ENCODE data around the gene TRABD2B.

Gene TRABD2B

GRCh38 chr1:47803815-47804501, 193.2 kb downstream of the TRABD2B start:
- no peak for DNase-seq (ENCODE audit: low read depth in 2 of 2)

GRCh38 chr1:47797575-47797974, 199.6 kb downstream of the TRABD2B start:
- DNase-seq (ENCODE audit: low read depth in 2 of 2), result no peak

- no peak for DNase-seq (ENCODE audit: low read depth in 2 of 2)
Measured at GRCh38 chr1:47796626-47797025, 200.6 kb downstream of the TRABD2B start.

DNA sequence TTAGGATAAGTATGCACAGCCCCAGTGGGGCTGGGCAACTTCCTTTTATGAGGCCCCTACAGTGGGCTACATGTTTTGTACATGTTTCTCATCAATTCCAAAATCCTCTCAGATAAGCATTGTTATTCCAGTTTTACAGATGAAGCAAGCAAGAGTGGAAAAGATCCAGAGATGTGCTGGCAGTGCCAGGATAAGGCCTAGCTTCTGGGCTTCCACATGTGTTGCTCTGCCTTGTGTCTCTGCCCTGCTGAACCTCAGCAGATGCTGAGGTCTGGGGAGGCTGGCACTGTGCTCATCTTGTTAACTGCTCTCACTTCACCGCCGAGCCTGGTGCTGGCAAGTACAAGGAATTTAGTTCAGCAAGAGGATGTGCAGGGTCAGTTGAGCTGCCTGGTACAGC, 202.1 kb downstream of the TRABD2B start:
- no peak for DNase-seq (ENCODE audit: low read depth in 2 of 2)

DNA sequence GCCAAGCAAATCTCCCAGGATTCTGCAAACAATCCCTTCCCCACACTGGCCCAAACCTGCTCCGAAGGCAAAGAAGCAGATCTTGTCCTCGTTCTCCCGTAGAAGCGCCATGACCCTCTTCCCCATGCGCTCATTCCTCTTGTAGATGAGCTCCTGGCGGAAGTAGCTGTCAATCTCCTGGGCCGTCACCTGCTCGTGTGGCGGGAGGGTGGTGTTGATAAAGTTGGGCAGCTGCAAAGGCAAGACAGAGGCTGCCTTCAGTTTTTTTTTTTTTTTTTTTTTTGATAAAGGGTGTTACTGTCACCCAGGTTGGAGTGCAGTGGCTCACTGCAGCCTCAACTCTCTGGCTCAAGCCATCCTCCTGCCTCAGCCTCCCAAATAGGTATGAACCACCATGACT, 202.7 kb downstream of the TRABD2B start:
- no peak for DNase-seq (ENCODE audit: low read depth in 2 of 2)

- DNase-seq (ENCODE audit: low read depth in 2 of 2), result no peak
Measured at GRCh38 chr1:47794081-47794480, 203.1 kb downstream of the TRABD2B start.

GRCh38 chr1:47793563-47793962, 203.6 kb downstream of the TRABD2B start:
- DNase-seq (ENCODE audit: low read depth in 2 of 2), result no peak

GRCh38 chr1:47792779-47793178, 204.4 kb downstream of the TRABD2B start:
- DNase-seq (ENCODE audit: low read depth in 2 of 2), result no peak

GRCh38 chr1:47791879-47792608, 205.1 kb downstream of the TRABD2B start:
- DNase-seq (ENCODE audit: low read depth in 2 of 2), result no peak

- DNase-seq (ENCODE audit: low read depth in 2 of 2), result no peak
Measured at GRCh38 chr1:47788761-47789160, 208.4 kb downstream of the TRABD2B start.

DNA sequence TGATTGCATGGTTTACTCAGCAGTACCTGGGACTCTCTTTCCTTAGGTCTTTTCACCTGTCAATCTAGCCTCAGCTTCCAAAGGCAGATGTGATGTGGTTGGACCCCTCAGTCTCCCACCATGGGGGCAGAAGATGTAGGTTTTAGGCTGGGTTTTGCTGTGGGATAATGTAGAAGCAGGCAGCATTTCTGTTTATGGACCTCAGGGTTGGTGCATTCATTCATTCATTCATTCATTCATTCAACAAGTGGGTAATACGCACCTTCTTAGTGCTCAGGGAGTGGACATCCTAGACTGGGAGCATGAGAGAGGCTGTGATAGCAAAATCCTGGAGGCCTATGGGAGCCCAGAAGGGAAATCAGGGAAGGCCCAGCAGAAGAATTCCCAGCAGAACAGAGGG, 209.6 kb downstream of the TRABD2B start:
- DNase-seq (ENCODE audit: low read depth in 2 of 2), result no peak

GRCh38 chr1:47786316-47786715, 210.9 kb downstream of the TRABD2B start:
- no peak for DNase-seq (ENCODE audit: low read depth in 2 of 2)

DNA sequence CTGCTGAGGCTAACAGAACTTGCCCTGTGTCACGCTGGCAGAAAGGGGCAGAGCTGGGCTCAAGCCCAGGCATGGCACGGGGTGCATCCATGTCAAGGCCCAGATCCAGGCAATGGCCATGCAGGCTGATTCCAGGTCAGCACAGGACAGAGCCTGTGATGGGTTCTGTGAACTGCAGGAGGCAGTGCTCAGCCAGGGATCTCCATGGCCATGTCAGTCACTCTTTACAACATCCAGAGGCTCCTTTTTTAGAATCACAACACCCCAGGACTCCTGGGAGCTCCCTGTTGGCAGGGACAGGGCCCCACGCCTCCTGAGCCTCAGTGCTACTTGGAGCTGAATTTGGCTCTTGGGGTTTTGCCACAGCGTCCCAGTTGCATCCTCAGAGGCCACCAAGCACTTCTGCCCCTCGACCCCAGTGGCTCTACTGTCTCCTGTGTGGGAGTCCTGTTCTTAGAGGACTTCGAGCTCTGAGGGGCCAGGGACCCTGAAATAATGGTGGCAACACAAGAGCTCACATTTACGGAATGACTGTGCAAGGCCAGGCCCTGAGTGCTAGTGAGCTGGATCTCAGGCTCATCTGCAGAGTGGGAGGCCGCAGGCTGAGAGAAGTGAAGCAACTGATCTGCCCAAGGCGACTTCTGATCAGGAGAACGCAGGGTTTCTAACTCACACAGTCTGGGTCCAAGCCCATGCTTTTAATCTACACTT, 211.5 kb downstream of the TRABD2B start:
- DNase-seq (ENCODE audit: low read depth in 2 of 2), result no peak

DNA sequence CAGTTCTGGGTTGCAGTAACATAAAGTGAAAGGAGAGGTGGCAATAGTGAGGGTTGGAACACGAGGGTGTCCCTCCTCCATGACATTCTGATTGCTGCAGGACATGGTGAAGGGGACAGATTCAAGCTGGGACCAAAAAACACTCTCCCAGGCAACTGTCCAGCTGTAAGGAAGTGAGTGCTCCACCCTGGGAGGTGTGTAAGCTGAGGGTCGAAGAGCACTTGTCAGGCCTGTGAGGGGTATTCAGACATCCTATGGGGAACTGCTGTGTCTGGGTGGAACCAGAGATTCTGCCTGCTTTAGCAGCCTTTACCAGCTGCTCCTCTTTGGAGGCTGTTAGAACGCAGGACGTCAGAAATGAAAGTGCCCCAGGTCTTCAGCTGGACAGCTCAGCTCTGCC, 212.1 kb downstream of the TRABD2B start:
- DNase-seq (ENCODE audit: low read depth in 2 of 2), result no peak

- DNase-seq (ENCODE audit: low read depth in 2 of 2), result no peak
Measured at GRCh38 chr1:47784497-47784822, 212.7 kb downstream of the TRABD2B start.

GRCh38 chr1:47783638-47784496, 213.3 kb downstream of the TRABD2B start:
- DNase-seq (ENCODE audit: low read depth in 2 of 2), result no peak

GRCh38 chr1:47782414-47783166, 214.6 kb downstream of the TRABD2B start:
- DNase-seq (ENCODE audit: low read depth in 2 of 2), result peak in 1 of 2 experiments; percentile 16

DNA sequence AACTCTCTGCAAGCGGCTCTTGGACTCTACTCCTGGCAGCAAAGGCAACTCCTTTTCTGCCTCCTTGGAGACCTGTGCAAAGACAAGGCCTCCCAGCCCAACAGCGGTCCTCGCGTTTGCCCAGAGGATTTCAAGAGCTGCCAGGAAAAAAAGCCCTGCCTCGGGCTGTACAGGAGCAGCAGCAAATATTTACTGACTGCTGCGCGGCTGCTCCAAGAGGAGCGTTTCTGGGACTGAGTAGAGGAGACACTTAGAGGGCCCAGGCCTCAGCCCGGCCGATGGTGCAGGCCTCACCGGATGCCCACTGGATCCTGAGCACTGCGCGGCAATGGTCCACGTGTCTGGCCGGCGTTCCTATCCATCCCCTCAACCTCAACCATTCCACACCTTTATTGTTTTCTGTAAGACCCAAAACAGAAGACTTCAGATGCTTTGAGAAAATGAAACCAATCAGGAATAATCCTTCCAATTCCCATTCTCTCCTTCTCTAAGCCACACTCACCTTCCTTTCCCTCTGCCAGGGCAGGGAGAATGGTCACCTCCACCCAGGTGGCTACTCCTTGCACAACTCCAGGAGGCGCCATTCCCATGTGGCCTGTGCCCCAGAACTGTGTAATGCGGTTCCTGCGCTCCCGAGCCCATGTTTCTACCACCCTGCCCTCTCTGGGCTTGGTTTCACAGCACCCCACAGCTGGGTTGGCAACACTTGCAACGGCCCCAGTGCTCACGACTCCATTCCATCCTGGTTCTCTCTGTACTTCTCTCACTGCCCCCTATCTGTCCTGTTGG, 215.8 kb downstream of the TRABD2B start:
- DNase-seq (ENCODE audit: low read depth in 2 of 2), result no peak

- DNase-seq (ENCODE audit: low read depth in 2 of 2), result no peak
Measured at GRCh38 chr1:47780469-47780995, 216.7 kb downstream of the TRABD2B start.

DNA sequence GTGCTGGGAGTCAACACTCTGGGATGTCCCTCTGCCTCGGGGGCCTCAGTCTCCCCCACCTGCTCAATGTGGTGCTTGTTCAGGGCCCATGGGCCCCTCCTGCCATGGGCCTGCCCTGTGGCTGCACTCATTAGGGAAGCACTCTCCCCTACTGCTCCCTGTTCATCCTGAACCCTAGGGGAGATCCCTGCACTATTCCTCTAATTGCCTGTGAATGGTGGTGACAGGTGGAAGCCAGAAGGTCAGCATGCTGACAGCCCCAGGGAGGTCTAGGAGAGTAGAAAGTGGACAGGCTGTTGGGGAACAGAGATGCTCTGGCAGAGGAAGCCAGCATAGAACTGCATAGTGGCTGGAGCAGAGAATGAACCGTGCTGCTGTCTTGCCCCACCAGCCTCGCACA, 217.6 kb downstream of the TRABD2B start:
- DNase-seq (ENCODE audit: low read depth in 2 of 2), result no peak
